ENCODE results near the gene TSC22D2. TPM values are rescaled to one million over a fixed set of nuclear protein-coding genes. Genes with fewer than 3 reads are reported as not detected.

The TSC22D2 gene
- total and polyA plus RNA-seq, 2 donors (not counting 3 experiments of a cell fraction or from before 2014, with no cell fraction given), result 7.6 to 43.9 TPM

DNA sequence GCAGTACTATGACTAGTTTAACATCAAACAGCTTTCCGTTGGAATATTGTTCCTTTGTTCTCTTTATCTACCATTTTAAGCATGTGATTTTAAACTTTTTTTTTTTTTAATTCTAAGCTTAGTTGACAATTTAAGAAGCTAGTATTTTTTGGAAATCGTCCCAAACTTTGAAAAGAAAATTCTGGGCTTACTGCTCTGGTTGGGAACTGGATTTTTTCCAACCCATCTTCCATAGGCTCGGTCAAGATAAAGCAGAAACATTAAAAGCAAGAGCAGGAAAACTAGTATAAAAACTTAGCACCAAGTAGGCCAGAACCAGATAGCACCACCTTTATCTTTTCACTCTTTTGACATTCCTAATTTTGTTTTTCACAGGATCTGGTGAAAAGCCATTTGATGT, 49.9 kb downstream of the TSC22D2 start:
- Histone ChIP-seq H2AFZ (ENCODE audit: low read depth, low read length) (no peak overlapping the region), H3K36me3 (ENCODE audit: control insufficient read depth in 2 of 2, extremely low read depth in 1 of 2, insufficient read depth in 2 of 2, low read length in 2 of 2) (peaks cover 7 to 8% of the 10 kb centered on the region in 2 experiments), H3K9me3 (replicated peaks; ENCODE audit: control insufficient read depth, insufficient read depth, low read length) (no peaks in the 10 kb centered on the region), H4K20me1 (replicated peaks; ENCODE audit: control insufficient read depth, extremely low read depth, insufficient read depth, low read length) (peaks cover 3% of the 10 kb centered on the region), H3K27ac (ENCODE audit: insufficient read depth, low read depth, low read length) (no peak overlapping the region), H3K4me2 (ENCODE audit: insufficient read depth, low read length) (no peak overlapping the region), H3K79me2 (ENCODE audit: control insufficient read depth, insufficient read depth, low read length) (peaks cover 31% of the 10 kb centered on the region), H3K4me1 (ENCODE audit: control insufficient read depth, extremely low read depth, insufficient read depth, low read length) (no peaks in the 10 kb centered on the region), H3K4me3 (replicated peaks in 1 of 3; ENCODE audit: insufficient read depth in 1 of 3, low read depth in 1 of 3, low read length in 3 of 3) (no peak overlapping the region), H3K27me3 (ENCODE audit: control insufficient read depth in 2 of 2, insufficient read depth in 2 of 2, low read length in 2 of 2) (no peaks in the 10 kb centered on the region), H3K9me1 (replicated peaks; ENCODE audit: control insufficient read depth, extremely low read depth, insufficient read depth, low read length) (no peaks in the 10 kb centered on the region), H3K9ac (replicated peaks; ENCODE audit: extremely low read depth, insufficient read depth, low read length) (no peak overlapping the region)
- dilution Hi-C loops (cut with MboI; ENCODE audit: extremely low pct_ligation_motif_present, low sequenced_read_pairs), result no loop called here
- no peak for TF ChIP-seq FOS (IDR thresholded peaks at IDR 0.05; ENCODE audit: borderline replicate concordance, insufficient read depth, low read length)
- no peak for TF ChIP-seq EZH2 (IDR thresholded peaks at IDR 0.05; ENCODE audit: borderline replicate concordance, low read depth, low read length, severe bottlenecking)
- TF ChIP-seq POLR2A (IDR thresholded peaks at IDR 0.05; ENCODE audit: low read depth, low read length), result no peak
- TF ChIP-seq, protein P1, sequence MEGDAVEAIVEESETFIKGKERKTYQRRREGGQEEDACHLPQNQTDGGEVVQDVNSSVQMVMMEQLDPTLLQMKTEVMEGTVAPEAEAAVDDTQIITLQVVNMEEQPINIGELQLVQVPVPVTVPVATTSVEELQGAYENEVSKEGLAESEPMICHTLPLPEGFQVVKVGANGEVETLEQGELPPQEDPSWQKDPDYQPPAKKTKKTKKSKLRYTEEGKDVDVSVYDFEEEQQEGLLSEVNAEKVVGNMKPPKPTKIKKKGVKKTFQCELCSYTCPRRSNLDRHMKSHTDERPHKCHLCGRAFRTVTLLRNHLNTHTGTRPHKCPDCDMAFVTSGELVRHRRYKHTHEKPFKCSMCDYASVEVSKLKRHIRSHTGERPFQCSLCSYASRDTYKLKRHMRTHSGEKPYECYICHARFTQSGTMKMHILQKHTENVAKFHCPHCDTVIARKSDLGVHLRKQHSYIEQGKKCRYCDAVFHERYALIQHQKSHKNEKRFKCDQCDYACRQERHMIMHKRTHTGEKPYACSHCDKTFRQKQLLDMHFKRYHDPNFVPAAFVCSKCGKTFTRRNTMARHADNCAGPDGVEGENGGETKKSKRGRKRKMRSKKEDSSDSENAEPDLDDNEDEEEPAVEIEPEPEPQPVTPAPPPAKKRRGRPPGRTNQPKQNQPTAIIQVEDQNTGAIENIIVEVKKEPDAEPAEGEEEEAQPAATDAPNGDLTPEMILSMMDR (IDR thresholded peaks at IDR 0.05; ENCODE audit: extremely low read depth in 1 of 2, insufficient read depth in 1 of 2, low read depth in 1 of 2, low read length in 2 of 2), result no peak
- TF ChIP-seq MYC (IDR thresholded peaks at IDR 0.05; ENCODE audit: low read depth, low read length), result no peak
- no peak for TF ChIP-seq GATA2 (IDR thresholded peaks at IDR 0.05; ENCODE audit: insufficient read depth, insufficient read length, low read depth, low read length)
- no peak for TF ChIP-seq JUN (IDR thresholded peaks at IDR 0.05; ENCODE audit: borderline replicate concordance, insufficient read depth, insufficient read length, low read depth)
- TF ChIP-seq POLR2AphosphoS5 (IDR thresholded peaks at IDR 0.05; ENCODE audit: insufficient read depth, low read depth, low read length), result no peak
- TF ChIP-seq, protein P2, sequence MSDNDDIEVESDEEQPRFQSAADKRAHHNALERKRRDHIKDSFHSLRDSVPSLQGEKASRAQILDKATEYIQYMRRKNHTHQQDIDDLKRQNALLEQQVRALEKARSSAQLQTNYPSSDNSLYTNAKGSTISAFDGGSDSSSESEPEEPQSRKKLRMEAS (IDR thresholded peaks at IDR 0.05; ENCODE audit: insufficient read depth, insufficient read length), result no peak
- DNase-seq (ENCODE audit: low read depth, low spot score) (no peak), FAIRE-seq (no peak)
- POLR2A ChIA-PET, result no interaction called here
- no TSS peak for BruUV-seq (replicated peaks)
- intact Hi-C loops (cut with micrococcal nuclease), result no loop called here
- CTCF ChIA-PET, result interaction anchor here (0.8 to 2.2 kb wide), 3 partner anchors 18 to 230 kb away, joined by 3 to 6 read pairs (median 5); no protein-coding TSS in a partner anchor

Data from endothelial cell of umbilical vein (primary cell).